Neural cell (in vitro differentiated cells): ENCODE measurements around the gene WRAP73. TPM values are rescaled to one million over a fixed set of nuclear protein-coding genes. Genes with fewer than 3 reads are reported as not detected.

Experiments used
- H2AFZ ChIP-seq: fragments of 200-600, 300-800 bp; sonication (generic), shearing (Covaris generic); 2 replicates; pipeline ENCODE4 v1.6.0; 2014; ENCODE audit warnings: low read depth, mild to moderate bottlenecking, antibody characterized with exemption, low read length, moderate library complexity
- H3F3A ChIP-seq: fragments of 200-600 bp; shearing (Covaris generic); 2 replicates; pipeline ENCODE4 v1.6.1; 2016; ENCODE audit warnings: mild to moderate bottlenecking, moderate library complexity, mixed read lengths, antibody characterized with exemption, low read length; ENCODE audit not compliant: insufficient read depth, poor library complexity, severe bottlenecking
- H3K27ac ChIP-seq: fragments of 200-600, 300-800 bp; sonication (generic), shearing (Covaris generic); 2 replicates; pipeline ENCODE4 v1.5.1; 2014; ENCODE audit warnings: mild to moderate bottlenecking, low read length, moderate library complexity
- H3K27me3 ChIP-seq: fragments of 300-800, 200-600 bp; sonication (generic), shearing (Covaris generic); 2 replicates; pipeline ENCODE4 v1.6.0; 2014; ENCODE audit warnings: mild to moderate bottlenecking, low read depth, low read length, moderate library complexity; ENCODE audit not compliant: insufficient read depth
- H3K36me3 ChIP-seq: fragments of 300-800, 200-600 bp; sonication (generic), shearing (Covaris generic); 2 replicates; pipeline ENCODE4 v1.5.1; 2014; ENCODE audit warnings: mild to moderate bottlenecking, antibody characterized with exemption, low read length, moderate library complexity; ENCODE audit not compliant: insufficient read depth
- H3K4me2 ChIP-seq: fragments of 300-800, 200-600 bp; sonication (generic), shearing (Covaris generic); 2 replicates; pipeline ENCODE4 v1.6.0; 2014; ENCODE audit warnings: mild to moderate bottlenecking, low read length
- H3K4me3 ChIP-seq: fragments of 300-800, 200-600 bp; sonication (generic), shearing (Covaris generic); 2 replicates; pipeline ENCODE4 v1.5.1; 2014; ENCODE audit warnings: mild to moderate bottlenecking, low read length, moderate library complexity
- H3K79me2 ChIP-seq: fragments of 200-600 bp; shearing (Covaris generic); replicated peaks from 2 replicates; pipeline ENCODE4 v1.6.0; 2014; ENCODE audit warnings: mild to moderate bottlenecking, low read length, moderate library complexity; ENCODE audit not compliant: insufficient read depth
- H3K9ac ChIP-seq: fragments of 300-800, 200-600 bp; sonication (generic), shearing (Covaris generic); 2 replicates; pipeline ENCODE4 v1.6.1; 2016; ENCODE audit warnings: mild to moderate bottlenecking, low read length, mixed read lengths
- H3K9me2 ChIP-seq: fragments of 200-600 bp; shearing (Covaris generic); 2 replicates; pipeline ENCODE4 v1.6.1; 2016; ENCODE audit warnings: mild to moderate bottlenecking, low read length, mixed read lengths; ENCODE audit not compliant: insufficient read depth
- H3K9me3 ChIP-seq: fragments of 200-600, 300-800 bp; sonication (generic), shearing (Covaris generic); 2 replicates; pipeline ENCODE4 v1.6.1; 2016; ENCODE audit warnings: mild to moderate bottlenecking, mixed run types, low read length, moderate library complexity, mixed read lengths
- H4K20me1 ChIP-seq: fragments of 200-600 bp; shearing (Covaris generic); 2 replicates; pipeline ENCODE4 v1.6.1; 2016; ENCODE audit warnings: mild to moderate bottlenecking, mixed run types; ENCODE audit not compliant: insufficient read depth
- EP300 ChIP-seq: fragments of 450-650 bp; conservative IDR thresholded peaks from 2 replicates; pipeline ENCODE4 v1.6.1; 2014; ENCODE audit warnings: antibody characterized with exemption, mild to moderate bottlenecking, moderate library complexity; ENCODE audit not compliant: poor library complexity, severe bottlenecking
- EZH2 ChIP-seq: fragments of 200-600, 300-800 bp; shearing (Covaris generic), sonication (generic); IDR thresholded peaks from 2 replicates; pipeline ENCODE4 v1.6.1; 2014; ENCODE audit warnings: antibody characterized with exemption, low read length, borderline replicate concordance, mild to moderate bottlenecking; ENCODE audit not compliant: insufficient read depth, poor library complexity, severe bottlenecking
- MXI1 ChIP-seq: fragments of 450-650 bp; conservative IDR thresholded peaks from 2 replicates; pipeline ENCODE4 v1.6.1; 2014; ENCODE audit warnings: antibody characterized with exemption, mild to moderate bottlenecking; ENCODE audit not compliant: poor library complexity, severe bottlenecking
- POLR2AphosphoS5 ChIP-seq: IDR thresholded peaks from 2 replicates; pipeline ENCODE4 v1.6.1; 2012
- RAD21 ChIP-seq: fragments of 450-650 bp; conservative IDR thresholded peaks from 2 replicates; pipeline ENCODE4 v1.6.1; 2014; ENCODE audit warnings: antibody characterized with exemption, mild to moderate bottlenecking, moderate library complexity
- REST ChIP-seq: IDR thresholded peaks from 2 replicates; pipeline ENCODE4 v1.6.1; 2012; ENCODE audit warnings: borderline replicate concordance
- SMC3 ChIP-seq: fragments of 450-650 bp; conservative IDR thresholded peaks from 2 replicates; pipeline ENCODE4 v1.6.1; 2014; ENCODE audit warnings: antibody characterized with exemption, mild to moderate bottlenecking, moderate library complexity; ENCODE audit not compliant: poor library complexity
- TAF1 ChIP-seq: IDR thresholded peaks from 2 replicates; pipeline ENCODE4 v1.6.1; 2012; ENCODE audit warnings: low read depth
- polyA plus RNA-seq: library from polyadenylated mRNA; depleted of rRNA; stranded (reverse); fragments of >200 nt; gene quantifications from 2 replicates; pipeline ENCODE4 v1.2.3, GENCODE V29; 2014
- TF ChIP-seq, protein P1 (sequence below): fragments of 450-650 bp; IDR thresholded peaks from 2 replicates; pipeline ENCODE4 v1.5.1; 2014; ENCODE audit warnings: antibody characterized with exemption, mild to moderate bottlenecking, moderate library complexity; ENCODE audit not compliant: poor library complexity, severe bottlenecking

The WRAP73 gene
- polyA plus RNA-seq, 1 donor from 2014 or later: 32.9 TPM

GRCh38 chr1:3660704-3661103 is 10.8 kb upstream of the WRAP73 start:
- Histone ChIP-seq H3K79me2 (no peaks in the 10 kb centered on the region), H3K4me3 (no peak overlapping the region), H3K36me3 (no peaks in the 10 kb centered on the region), H3F3A (no peaks in the 10 kb centered on the region), H2AFZ (no peak overlapping the region), H3K9me3 (no peaks in the 10 kb centered on the region), H3K4me2 (no peak overlapping the region), H3K27me3 (no peaks in the 10 kb centered on the region), H3K9me2 (no peaks in the 10 kb centered on the region), H3K9ac (no peak overlapping the region), H4K20me1 (no peaks in the 10 kb centered on the region), H3K27ac (no peak overlapping the region)
- no peak for TF ChIP-seq MXI1
- TF ChIP-seq RAD21: no peak
- TF ChIP-seq SMC3: no peak
- TF ChIP-seq POLR2AphosphoS5: no peak
- no peak for TF ChIP-seq TAF1
- no peak for TF ChIP-seq EP300
- TF ChIP-seq EZH2: no peak
- TF ChIP-seq REST: no peak
- TF ChIP-seq, protein P1, sequence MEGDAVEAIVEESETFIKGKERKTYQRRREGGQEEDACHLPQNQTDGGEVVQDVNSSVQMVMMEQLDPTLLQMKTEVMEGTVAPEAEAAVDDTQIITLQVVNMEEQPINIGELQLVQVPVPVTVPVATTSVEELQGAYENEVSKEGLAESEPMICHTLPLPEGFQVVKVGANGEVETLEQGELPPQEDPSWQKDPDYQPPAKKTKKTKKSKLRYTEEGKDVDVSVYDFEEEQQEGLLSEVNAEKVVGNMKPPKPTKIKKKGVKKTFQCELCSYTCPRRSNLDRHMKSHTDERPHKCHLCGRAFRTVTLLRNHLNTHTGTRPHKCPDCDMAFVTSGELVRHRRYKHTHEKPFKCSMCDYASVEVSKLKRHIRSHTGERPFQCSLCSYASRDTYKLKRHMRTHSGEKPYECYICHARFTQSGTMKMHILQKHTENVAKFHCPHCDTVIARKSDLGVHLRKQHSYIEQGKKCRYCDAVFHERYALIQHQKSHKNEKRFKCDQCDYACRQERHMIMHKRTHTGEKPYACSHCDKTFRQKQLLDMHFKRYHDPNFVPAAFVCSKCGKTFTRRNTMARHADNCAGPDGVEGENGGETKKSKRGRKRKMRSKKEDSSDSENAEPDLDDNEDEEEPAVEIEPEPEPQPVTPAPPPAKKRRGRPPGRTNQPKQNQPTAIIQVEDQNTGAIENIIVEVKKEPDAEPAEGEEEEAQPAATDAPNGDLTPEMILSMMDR: no peak

- Histone ChIP-seq H3K36me3 (no peaks in the 10 kb centered on the region), H3K27me3 (peaks cover 8% of the 10 kb centered on the region)
These were observed 9.2 kb upstream of the WRAP73 start for GRCh38 chr1:3659093-3659492.

More at GRCh38 chr1:3659093-3659492, 9.2 kb upstream of the WRAP73 start:
- no peaks in the 10 kb centered on the region for H3K9me3 ChIP-seq
- H3K79me2 ChIP-seq: no peaks in the 10 kb centered on the region
- TF ChIP-seq EP300 (no peak), MXI1 (no peak), POLR2AphosphoS5 (no peak), SMC3 (no peak), TAF1 (no peak), RAD21 (no peak), REST (no peak), EZH2 (no peak)
- TF ChIP-seq, protein P1: no peak
- H3K9ac ChIP-seq: no peak overlapping the region
- no peak overlapping the region for H2AFZ ChIP-seq
- H3K4me2 ChIP-seq: no peak overlapping the region
- H4K20me1 ChIP-seq: no peaks in the 10 kb centered on the region
- no peak overlapping the region for H3K4me3 ChIP-seq
- H3K27ac ChIP-seq: no peak overlapping the region
- H3K9me2 ChIP-seq: no peaks in the 10 kb centered on the region
- H3F3A ChIP-seq: no peaks in the 10 kb centered on the region
